ENCODE results near the gene SCRN2. TPM values are rescaled to one million over a fixed set of nuclear protein-coding genes. Genes with fewer than 3 reads are reported as not detected.

Gene SCRN2
- total and polyA plus RNA-seq, 2 experiments from 2014 or later: 40.6 to 45.5 TPM

DNA sequence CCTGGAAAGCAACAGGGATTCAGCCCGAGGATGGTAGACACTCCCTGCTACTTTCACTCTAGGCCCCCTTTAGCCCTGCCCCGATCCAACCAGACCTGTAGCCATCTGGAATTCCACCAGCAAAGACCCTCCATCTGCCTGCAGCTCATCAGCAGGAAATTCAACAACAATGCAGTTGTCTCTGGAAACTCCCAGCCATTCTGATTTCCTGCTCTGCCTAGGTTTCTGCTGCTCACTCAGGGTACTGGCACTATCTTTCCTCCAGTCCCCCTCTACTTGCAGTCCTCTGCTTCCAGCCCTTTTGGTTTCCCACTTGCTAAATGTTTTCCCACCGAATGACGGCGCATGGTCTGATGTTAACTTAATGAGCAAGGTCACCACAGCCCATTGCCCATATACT, 12.5 kb upstream of the SCRN2 start (continued):
- TF ChIP-seq, protein P1, sequence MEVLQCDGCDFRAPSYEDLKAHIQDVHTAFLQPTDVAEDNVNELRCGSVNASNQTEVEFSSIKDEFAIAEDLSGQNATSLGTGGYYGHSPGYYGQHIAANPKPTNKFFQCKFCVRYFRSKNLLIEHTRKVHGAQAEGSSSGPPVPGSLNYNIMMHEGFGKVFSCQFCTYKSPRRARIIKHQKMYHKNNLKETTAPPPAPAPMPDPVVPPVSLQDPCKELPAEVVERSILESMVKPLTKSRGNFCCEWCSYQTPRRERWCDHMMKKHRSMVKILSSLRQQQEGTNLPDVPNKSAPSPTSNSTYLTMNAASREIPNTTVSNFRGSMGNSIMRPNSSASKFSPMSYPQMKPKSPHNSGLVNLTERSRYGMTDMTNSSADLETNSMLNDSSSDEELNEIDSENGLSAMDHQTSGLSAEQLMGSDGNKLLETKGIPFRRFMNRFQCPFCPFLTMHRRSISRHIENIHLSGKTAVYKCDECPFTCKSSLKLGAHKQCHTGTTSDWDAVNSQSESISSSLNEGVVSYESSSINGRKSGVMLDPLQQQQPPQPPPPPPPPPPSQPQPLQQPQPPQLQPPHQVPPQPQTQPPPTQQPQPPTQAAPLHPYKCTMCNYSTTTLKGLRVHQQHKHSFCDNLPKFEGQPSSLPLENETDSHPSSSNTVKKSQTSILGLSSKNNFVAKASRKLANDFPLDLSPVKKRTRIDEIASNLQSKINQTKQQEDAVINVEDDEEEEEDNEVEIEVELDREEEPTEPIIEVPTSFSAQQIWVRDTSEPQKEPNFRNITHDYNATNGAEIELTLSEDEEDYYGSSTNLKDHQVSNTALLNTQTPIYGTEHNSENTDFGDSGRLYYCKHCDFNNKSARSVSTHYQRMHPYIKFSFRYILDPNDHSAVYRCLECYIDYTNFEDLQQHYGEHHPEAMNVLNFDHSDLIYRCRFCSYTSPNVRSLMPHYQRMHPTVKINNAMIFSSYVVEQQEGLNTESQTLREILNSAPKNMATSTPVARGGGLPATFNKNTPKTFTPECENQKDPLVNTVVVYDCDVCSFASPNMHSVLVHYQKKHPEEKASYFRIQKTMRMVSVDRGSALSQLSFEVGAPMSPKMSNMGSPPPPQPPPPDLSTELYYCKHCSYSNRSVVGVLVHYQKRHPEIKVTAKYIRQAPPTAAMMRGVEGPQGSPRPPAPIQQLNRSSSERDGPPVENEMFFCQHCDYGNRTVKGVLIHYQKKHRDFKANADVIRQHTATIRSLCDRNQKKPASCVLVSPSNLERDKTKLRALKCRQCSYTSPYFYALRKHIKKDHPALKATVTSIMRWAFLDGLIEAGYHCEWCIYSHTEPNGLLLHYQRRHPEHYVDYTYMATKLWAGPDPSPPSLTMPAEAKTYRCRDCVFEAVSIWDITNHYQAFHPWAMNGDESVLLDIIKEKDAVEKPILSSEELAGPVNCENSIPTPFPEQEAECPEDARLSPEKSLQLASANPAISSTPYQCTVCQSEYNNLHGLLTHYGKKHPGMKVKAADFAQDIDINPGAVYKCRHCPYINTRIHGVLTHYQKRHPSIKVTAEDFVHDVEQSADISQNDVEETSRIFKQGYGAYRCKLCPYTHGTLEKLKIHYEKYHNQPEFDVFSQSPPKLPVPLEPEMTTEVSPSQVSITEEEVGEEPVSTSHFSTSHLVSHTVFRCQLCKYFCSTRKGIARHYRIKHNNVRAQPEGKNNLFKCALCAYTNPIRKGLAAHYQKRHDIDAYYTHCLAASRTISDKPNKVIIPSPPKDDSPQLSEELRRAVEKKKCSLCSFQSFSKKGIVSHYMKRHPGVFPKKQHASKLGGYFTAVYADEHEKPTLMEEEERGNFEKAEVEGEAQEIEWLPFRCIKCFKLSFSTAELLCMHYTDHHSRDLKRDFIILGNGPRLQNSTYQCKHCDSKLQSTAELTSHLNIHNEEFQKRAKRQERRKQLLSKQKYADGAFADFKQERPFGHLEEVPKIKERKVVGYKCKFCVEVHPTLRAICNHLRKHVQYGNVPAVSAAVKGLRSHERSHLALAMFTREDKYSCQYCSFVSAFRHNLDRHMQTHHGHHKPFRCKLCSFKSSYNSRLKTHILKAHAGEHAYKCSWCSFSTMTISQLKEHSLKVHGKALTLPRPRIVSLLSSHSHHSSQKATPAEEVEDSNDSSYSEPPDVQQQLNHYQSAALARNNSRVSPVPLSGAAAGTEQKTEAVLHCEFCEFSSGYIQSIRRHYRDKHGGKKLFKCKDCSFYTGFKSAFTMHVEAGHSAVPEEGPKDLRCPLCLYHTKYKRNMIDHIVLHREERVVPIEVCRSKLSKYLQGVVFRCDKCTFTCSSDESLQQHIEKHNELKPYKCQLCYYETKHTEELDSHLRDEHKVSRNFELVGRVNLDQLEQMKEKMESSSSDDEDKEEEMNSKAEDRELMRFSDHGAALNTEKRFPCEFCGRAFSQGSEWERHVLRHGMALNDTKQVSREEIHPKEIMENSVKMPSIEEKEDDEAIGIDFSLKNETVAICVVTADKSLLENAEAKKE (CRISPR knock-in tag; IDR thresholded peaks at IDR 0.05): no peak
- TF ChIP-seq CREB1 (CRISPR knock-in tag; IDR thresholded peaks at IDR 0.05; ENCODE audit: low read depth) (no peak), JUNB (IDR thresholded peaks at IDR 0.05; ENCODE audit: unreplicated experiment) (no peak)

DNA sequence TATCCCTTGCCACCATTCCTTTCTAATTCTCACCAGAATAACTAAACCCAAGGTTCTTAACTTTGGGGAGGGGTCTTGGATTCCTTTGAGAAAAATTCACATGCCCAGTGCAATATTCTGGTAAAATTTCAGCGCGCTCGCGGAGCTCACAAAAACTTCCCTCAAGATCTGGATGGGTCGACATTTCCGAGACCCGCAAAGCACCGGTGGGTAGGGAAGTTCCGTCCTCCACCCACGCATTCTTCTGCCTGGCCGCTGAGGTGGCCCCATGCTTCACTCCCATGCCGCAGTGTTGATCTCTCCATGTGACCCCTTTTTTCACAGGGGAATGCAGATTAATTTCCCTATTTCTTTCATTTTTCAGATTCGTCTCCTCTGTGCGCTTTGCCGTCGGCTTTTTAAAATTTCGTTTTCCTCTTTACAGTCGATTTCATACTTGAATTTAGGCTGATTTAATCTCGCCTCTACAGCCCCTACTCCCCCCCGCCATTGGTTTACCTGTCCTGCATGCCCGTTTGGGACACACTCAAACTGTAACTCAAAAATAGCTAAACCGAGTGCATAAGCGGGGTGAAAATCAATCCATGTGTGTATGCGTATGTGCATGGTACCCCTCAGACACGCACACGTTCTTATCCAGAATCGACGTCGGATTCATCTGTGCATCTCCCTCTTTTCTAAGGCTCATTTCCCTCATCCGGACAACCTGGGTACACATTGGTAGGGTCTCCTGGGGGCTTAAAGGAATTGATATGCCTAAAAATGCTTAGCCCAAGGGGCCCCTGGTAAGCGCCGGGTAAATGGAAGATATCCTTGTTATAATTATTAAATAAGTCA, 11.3 kb upstream of the SCRN2 start:
- H3K9me2 ChIP-seq (ENCODE audit: insufficient read depth): no peaks in the 10 kb centered on the region
- TF ChIP-seq EZH2phosphoT487 (IDR thresholded peaks at IDR 0.05; ENCODE audit: unreplicated experiment) (no peak), ZNF114 (CRISPR knock-in tag; IDR thresholded peaks at IDR 0.05) (no peak), EZH2 (IDR thresholded peaks at IDR 0.05; ENCODE audit: low read depth, unreplicated experiment) (peak; percentile 84)
- peaks cover 4% of the 10 kb centered on the region; the same call in 1 of the 2 replicates for H4K20me1 ChIP-seq (replicated peaks; ENCODE audit: insufficient read depth)
- Mint-ChIP-seq H3K4me3 (peak overlapping the region; percentile 68), H3K27ac (no peak overlapping the region), H3K9me3 (no peaks in the 10 kb centered on the region), H3K27me3 (ENCODE audit: insufficient read depth, low read depth, poor library complexity) (peaks cover 85% of the 10 kb centered on the region), H3K36me3 (ENCODE audit: low read depth) (no peaks in the 10 kb centered on the region), H3K4me1 (peaks cover 47% of the 10 kb centered on the region)
- peaks cover 19% of the 10 kb centered on the region; the same call in 1 of the 2 replicates for H3F3A ChIP-seq (replicated peaks; ENCODE audit: low read depth)
- peaks cover 39% of the 10 kb centered on the region for H3K4me1 ChIP-seq (ENCODE audit: insufficient read depth)
- H3K4me2 ChIP-seq: peak overlapping the region; percentile 96
- H3K27me3 ChIP-seq (ENCODE audit: insufficient read depth): peaks cover 96% of the 10 kb centered on the region
- H3K27ac ChIP-seq (ENCODE audit: low read depth): no peak overlapping the region
- ATAC-seq: no peak
- H3K4me3 ChIP-seq: peak overlapping the region; percentile 58
- H2AFZ ChIP-seq: peak overlapping the region; percentile 95
- no peaks in the 10 kb centered on the region for H3K79me2 ChIP-seq (replicated peaks; ENCODE audit: insufficient read depth)
- H3K36me3 ChIP-seq (ENCODE audit: insufficient read depth): no peaks in the 10 kb centered on the region
- peak; percentile 10 for DNase-seq (ENCODE audit: low spot score)
